Breast epithelium (tissue), 3 donors: ENCODE results near the gene DYDC2.

ENCODE experiments used
- POLR2A ChIP-seq: fragments of 450-650 bp; IDR thresholded peaks from one replicate; pipeline ENCODE4 v1.6.1; 2016; ENCODE audit warnings: antibody characterized with exemption, mild to moderate bottlenecking, moderate library complexity
- TF ChIP-seq, protein P1 (sequence below), 3 donors: fragments of 450-650 bp; IDR thresholded peaks; one replicate each; pipeline ENCODE4 v1.5.1; 2016 to 2017; ENCODE audit warnings: antibody characterized with exemption in 3 of 3, mild to moderate bottlenecking in 3 of 3, moderate library complexity in 3 of 3

DNA sequence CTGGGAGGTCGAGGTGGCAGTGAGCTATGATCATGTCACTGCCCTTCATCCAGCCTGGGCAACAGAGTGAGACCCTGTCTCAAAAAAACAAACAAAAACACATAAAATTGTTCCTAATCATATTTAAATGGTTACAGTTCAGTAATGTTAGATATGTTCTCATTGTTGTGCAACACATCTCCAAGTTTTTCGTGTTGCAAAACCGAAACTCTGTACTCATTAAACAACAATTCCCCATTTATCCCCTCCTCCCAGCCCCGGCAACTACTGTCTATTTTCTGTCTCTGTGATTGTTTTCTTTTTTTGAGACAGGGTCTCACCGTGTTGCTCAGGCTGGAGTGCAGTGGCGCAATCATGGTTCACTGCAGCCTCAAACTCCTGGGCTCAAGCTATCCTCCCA, 35.7 kb downstream of the DYDC2 start:
- TF ChIP-seq, protein P1, sequence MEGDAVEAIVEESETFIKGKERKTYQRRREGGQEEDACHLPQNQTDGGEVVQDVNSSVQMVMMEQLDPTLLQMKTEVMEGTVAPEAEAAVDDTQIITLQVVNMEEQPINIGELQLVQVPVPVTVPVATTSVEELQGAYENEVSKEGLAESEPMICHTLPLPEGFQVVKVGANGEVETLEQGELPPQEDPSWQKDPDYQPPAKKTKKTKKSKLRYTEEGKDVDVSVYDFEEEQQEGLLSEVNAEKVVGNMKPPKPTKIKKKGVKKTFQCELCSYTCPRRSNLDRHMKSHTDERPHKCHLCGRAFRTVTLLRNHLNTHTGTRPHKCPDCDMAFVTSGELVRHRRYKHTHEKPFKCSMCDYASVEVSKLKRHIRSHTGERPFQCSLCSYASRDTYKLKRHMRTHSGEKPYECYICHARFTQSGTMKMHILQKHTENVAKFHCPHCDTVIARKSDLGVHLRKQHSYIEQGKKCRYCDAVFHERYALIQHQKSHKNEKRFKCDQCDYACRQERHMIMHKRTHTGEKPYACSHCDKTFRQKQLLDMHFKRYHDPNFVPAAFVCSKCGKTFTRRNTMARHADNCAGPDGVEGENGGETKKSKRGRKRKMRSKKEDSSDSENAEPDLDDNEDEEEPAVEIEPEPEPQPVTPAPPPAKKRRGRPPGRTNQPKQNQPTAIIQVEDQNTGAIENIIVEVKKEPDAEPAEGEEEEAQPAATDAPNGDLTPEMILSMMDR (IDR thresholded peaks at IDR 0.05) = no peak
- no peak for TF ChIP-seq POLR2A
